OCI-LY1 (cell line): Measurements from ENCODE around the gene UPF1.

Experiments used
- CTCF ChIP-seq: fragments of 200-600 bp; sonication (generic), shearing (Covaris generic); IDR thresholded peaks from 2 replicates; pipeline ENCODE4 v1.5.1; 2017; ENCODE audit warnings: mild to moderate bottlenecking, antibody characterized with exemption, low read length, moderate library complexity, mixed read lengths
- EZH2 ChIP-seq: fragments of 200-600 bp; sonication (generic), shearing (Covaris generic); IDR thresholded peaks from 2 replicates; pipeline ENCODE4 v1.8.0; 2017; ENCODE audit warnings: borderline replicate concordance, mixed run types, mild to moderate bottlenecking, antibody characterized with exemption, low read length, moderate library complexity, mixed read lengths

- TF ChIP-seq CTCF (no peak), EZH2 (no peak)
These were observed 28.0 kb downstream of the UPF1 start for GRCh38 chr19:18859676-18860301.
